K562 (cell line): ENCODE measurements around the gene SLC35B4. TPM values are rescaled to one million over a fixed set of nuclear protein-coding genes. Genes with fewer than 3 reads are reported as not detected.

Experiments used
- ATF1 ChIP-seq, 2 experiments: fragments of 450-650 bp in 1 of 2; IDR thresholded peaks; 2 replicates each; pipeline ENCODE4 v1.6.1; 2016; ENCODE audit warnings: missing compliant biosample characterization in 1 of 2, missing genetic modification characterization in 1 of 2
- CBX2 ChIP-seq: fragments of 200-600 bp; sonication (generic); IDR thresholded peaks from one replicate; pipeline ENCODE4 v1.6.1; 2012; ENCODE audit warnings: mild to moderate bottlenecking, low read length, inconsistent platforms; ENCODE audit not compliant: insufficient read depth, poor library complexity, severe bottlenecking
- COPS2 ChIP-seq: fragments of 450-650 bp; conservative IDR thresholded peaks from 2 replicates; pipeline ENCODE4 v1.6.1; 2016; ENCODE audit warnings: mild to moderate bottlenecking, moderate library complexity
- CREBBP ChIP-seq: IDR thresholded peaks from one replicate; pipeline ENCODE4 v1.6.1; 2012; ENCODE audit warnings: low read depth, mild to moderate bottlenecking, control low read depth, inconsistent platforms, low read length
- E2F5 ChIP-seq: sonication (generic); formaldehyde crosslinking; IDR thresholded peaks from 2 replicates; pipeline ENCODE4 v1.8.0; 2022; ENCODE audit warnings: mild to moderate bottlenecking, missing genetic modification reagents
- EZH2 ChIP-seq: IDR thresholded peaks from 2 replicates; pipeline ENCODE4 v1.6.1; 2012; ENCODE audit warnings: low read depth, mild to moderate bottlenecking, inconsistent platforms, low read length, borderline replicate concordance
- FOXO4 ChIP-seq: fragments of 450-650 bp; formaldehyde crosslinking; IDR thresholded peaks from 2 replicates; pipeline ENCODE4 v1.4.0; 2020; ENCODE audit warnings: mild to moderate bottlenecking, moderate library complexity
- GABPB1 ChIP-seq: sonication (generic); formaldehyde crosslinking; IDR thresholded peaks from 2 replicates; pipeline ENCODE4 v1.8.0; 2022; ENCODE audit warnings: mild to moderate bottlenecking, missing genetic modification reagents
- GTF2A2 ChIP-seq: IDR thresholded peaks from 2 replicates; pipeline ENCODE4 v1.6.1; 2016; ENCODE audit warnings: mild to moderate bottlenecking, missing genetic modification characterization, missing compliant biosample characterization
- HDAC3 ChIP-seq: fragments of 450-650 bp; IDR thresholded peaks from 2 replicates; pipeline ENCODE4 v1.6.1; 2018; ENCODE audit warnings: borderline replicate concordance, mild to moderate bottlenecking, moderate library complexity; ENCODE audit not compliant: partially characterized antibody
- HMGN3 ChIP-seq: IDR thresholded peaks from 2 replicates; pipeline ENCODE4 v1.6.1; 2011; ENCODE audit warnings: borderline replicate concordance, low read depth, mild to moderate bottlenecking, mixed read lengths, low read length; ENCODE audit not compliant: insufficient read length; ENCODE audit errors: extremely low read depth
- HNRNPH1 ChIP-seq: fragments of 200-400 bp; formaldehyde crosslinking; optimal IDR thresholded peaks from 2 replicates; pipeline ENCODE3; 2017; ENCODE audit warnings: low read depth, mild to moderate bottlenecking, low read length, moderate library complexity
- JUN ChIP-seq, 2 experiments: sonication (generic) in 1 of 2; formaldehyde crosslinking in 1 of 2; IDR thresholded peaks; 2 replicates each; pipeline versions ENCODE4 v1.6.1 to v1.8.0; 2012 to 2022; ENCODE audit warnings: borderline replicate concordance in 2 of 2, mild to moderate bottlenecking in 2 of 2, improper control_type of control experiment in 1 of 2, low read depth in 1 of 2, low read length in 1 of 2, missing genetic modification reagents in 1 of 2
- MTA2 ChIP-seq: fragments of 450-650 bp; IDR thresholded peaks from 2 replicates; pipeline ENCODE4 v1.6.1; 2016; ENCODE audit warnings: low read depth
- MTA3 ChIP-seq: fragments of 450-650 bp; formaldehyde crosslinking; IDR thresholded peaks from 2 replicates; pipeline ENCODE4 v1.6.1; 2017; ENCODE audit warnings: mild to moderate bottlenecking, borderline replicate concordance
- MYBL2 ChIP-seq, 2 experiments: fragments of 450-650 bp in 1 of 2; sonication (generic) in 1 of 2; formaldehyde crosslinking in 1 of 2; IDR thresholded peaks; 2 replicates each; pipeline versions ENCODE4 v1.6.1 to v1.8.1; 2017 to 2022; ENCODE audit warnings: borderline replicate concordance in 1 of 2, inconsistent platforms in 1 of 2, low read depth in 1 of 2, mild to moderate bottlenecking in 1 of 2, missing genetic modification reagents in 1 of 2, moderate library complexity in 1 of 2
- NUFIP1 ChIP-seq: fragments of 450-650 bp; IDR thresholded peaks from 2 replicates; pipeline ENCODE4 v1.6.1; 2018; ENCODE audit not compliant: partially characterized antibody
- POLR2AphosphoS2 ChIP-seq: IDR thresholded peaks from 2 replicates; pipeline ENCODE4 v1.6.1; 2012; ENCODE audit warnings: low read length, improper control_type of control experiment
- PPARD ChIP-seq: fragments of 250-450 bp; sonication (Bioruptor Pico); IDR thresholded peaks from 2 replicates; pipeline ENCODE4 v1.8.0; 2022; ENCODE audit warnings: inconsistent platforms, mild to moderate bottlenecking, moderate library complexity
- SIN3A ChIP-seq, 2 experiments: fragments of 150-350 bp in 1 of 2; IDR thresholded peaks; 2 replicates each; pipeline ENCODE4 v1.6.1; 2011 to 2016; ENCODE audit warnings: borderline replicate concordance in 2 of 2, low read depth in 2 of 2, low read length in 2 of 2, mild to moderate bottlenecking in 2 of 2, moderate library complexity in 2 of 2; ENCODE audit not compliant: control insufficient read depth in 1 of 2
- TAF15 ChIP-seq: fragments of 200-400 bp; formaldehyde crosslinking; IDR thresholded peaks from 2 replicates; pipeline ENCODE4 v1.6.1; 2017; ENCODE audit warnings: mild to moderate bottlenecking, low read depth, low read length, moderate library complexity
- TAL1 ChIP-seq: fragments of 450-650 bp; IDR thresholded peaks from 2 replicates; pipeline ENCODE4 v1.6.1; 2016; ENCODE audit warnings: mild to moderate bottlenecking
- TCF3 ChIP-seq: sonication (generic); formaldehyde crosslinking; IDR thresholded peaks from 2 replicates; pipeline ENCODE4 v1.4.0; 2020; ENCODE audit warnings: mild to moderate bottlenecking, missing genetic modification reagents
- ZBTB17 ChIP-seq: fragments of 450-650 bp; formaldehyde crosslinking; IDR thresholded peaks from 2 replicates; pipeline ENCODE4 v1.4.0; 2020; ENCODE audit warnings: mild to moderate bottlenecking
- ZNF124 ChIP-seq: sonication (generic); formaldehyde crosslinking; IDR thresholded peaks from 2 replicates; pipeline ENCODE4 v1.8.1; 2022; ENCODE audit warnings: missing genetic modification reagents
- ZNF707 ChIP-seq: fragments of 250-450 bp; sonication (Bioruptor Pico); conservative IDR thresholded peaks from 2 replicates; pipeline ENCODE4 v1.8.0; 2022; ENCODE audit warnings: inconsistent platforms, mild to moderate bottlenecking, moderate library complexity
- polyA plus RNA-seq, 8 experiments: library from polyadenylated mRNA; depleted of rRNA in 4 of 8; stranded (reverse) in 5 of 8; unstranded in 3 of 8; fragments of >200 nt; fragmentation: Nextera tagmentation in 2 of 8; fragmentation: Illumina TruSeq in 1 of 8; extraction: Ambion mirVana in 2 of 8; extraction: Trizol in 1 of 8; gene quantifications; 2 replicates each; pipeline versions ENCODE4 v1.2.1 to v1.2.3, GENCODE V29; 2011 to 2014; ENCODE audit warnings: inconsistent platforms in 1 of 8, missing spikeins in 1 of 8
- total RNA-seq, 7 experiments: library from RNA; depleted of rRNA in 6 of 7; stranded (reverse); fragments of >200 nt in 6 of 7; fragmentation: Illumina TruSeq in 2 of 7; extraction: Trizol in 2 of 7; gene quantifications; 2 replicates each; pipeline versions ENCODE4 v1.2.1 to v1.2.3, GENCODE V29; 2011 to 2021; ENCODE audit warnings: low replicate concordance in 1 of 7

The SLC35B4 gene
- total and polyA plus RNA-seq, 9 of the 15 experiments (the other 6 are each of a cell fraction or from before 2014, with no cell fraction given): 6.1 to 34.9 (median 17.6) TPM

GRCh38 chr7:134316539-134317344 lies at the start of gene SLC35B4 (continued):
- TF ChIP-seq ZNF124 (CRISPR knock-in tag) (no peak), ZBTB17 (0 out of 2 replicates have a peak, but pooled peaks have one; percentile 37), FOXO4 (CRISPR knock-in tag) (no peak), SIN3A (IDR thresholded peaks at IDR 0.05; ENCODE audit: borderline replicate concordance in 2 of 2, control insufficient read depth in 1 of 2, low read depth in 2 of 2, low read length in 2 of 2) (peak; percentile 35 to 47; a peak in 1 of 4 replicates), GABPB1 (CRISPR knock-in tag) (peak; percentile 97), E2F5 (CRISPR knock-in tag) (peak; percentile 91), MYBL2 (IDR thresholded peaks at IDR 0.05; ENCODE audit: low read depth) (no peak), MYBL2 (CRISPR knock-in tag; IDR thresholded peaks at IDR 0.05; ENCODE audit: borderline replicate concordance) (no peak), HMGN3 (peak; percentile 79), COPS2 (no peak), JUN (IDR thresholded peaks at IDR 0.05; ENCODE audit: borderline replicate concordance, low read depth, low read length) (peak; percentile 69; the same call in 1 of the 2 replicates), JUN (CRISPR knock-in tag; IDR thresholded peaks at IDR 0.05; ENCODE audit: borderline replicate concordance) (no peak; the same call in 1 of the 2 replicates), GTF2A2 (no peak), EZH2 (no peak), HDAC3 (no peak), TCF3 (peak; percentile 46; the same call in 1 of the 2 replicates), CREBBP (no peak), ATF1 (CRISPR knock-in tag; IDR thresholded peaks at IDR 0.05) (peak; percentile 64), ATF1 (tag; IDR thresholded peaks at IDR 0.05) (peak; percentile 98), NUFIP1 (no peak), ZNF707 (CRISPR knock-in tag) (no peak), MTA2 (no peak), MTA3 (peak; percentile 70; the same call in 1 of the 2 replicates), TAL1 (no peak), PPARD (no peak), POLR2AphosphoS2 (no peak), TAF15 (no peak), CBX2 (no peak), HNRNPH1 (no peak)
